WERI-Rb-1 (cell line): ENCODE data around the gene DDIT3.
"Not testable (repeated sequence)": the region's sequence is repeated elsewhere in the genome, so short reads cannot be mapped to it uniquely, and the experiment has no call there.

Source experiments
- DNase-seq: peaks from one replicate; pipeline ENCODE4 v3.0.0-alpha.2; 2020
- H3K27ac ChIP-seq: fragments of 250-450 bp; sonication (Bioruptor Pico); 2 replicates; pipeline ENCODE4 v1.5.1; 2020; ENCODE audit warnings: mild to moderate bottlenecking, moderate library complexity
- H3K27me3 ChIP-seq: fragments of 250-450 bp; sonication (Bioruptor Pico); 2 replicates; pipeline ENCODE4 v1.5.1; 2021; ENCODE audit warnings: mild to moderate bottlenecking, low read depth, moderate library complexity; ENCODE audit not compliant: insufficient read depth, severe bottlenecking
- H3K36me3 ChIP-seq: fragments of 250-450 bp; sonication (Bioruptor Pico); 2 replicates; pipeline ENCODE4 v1.5.1; 2020; ENCODE audit warnings: mild to moderate bottlenecking, moderate library complexity
- H3K4me3 ChIP-seq: 2 replicates; pipeline ENCODE4 v1.5.1; 2011; ENCODE audit warnings: low read depth, mild to moderate bottlenecking, control low read depth, low read length
- H3K9me3 ChIP-seq: fragments of 250-450 bp; sonication (Bioruptor Pico); 2 replicates; pipeline ENCODE4 v1.5.1; 2021; ENCODE audit warnings: mild to moderate bottlenecking, moderate library complexity; ENCODE audit not compliant: severe bottlenecking
- CTCF ChIP-seq: IDR thresholded peaks from 2 replicates; pipeline ENCODE4 v1.5.1; 2011; ENCODE audit warnings: low read depth, mild to moderate bottlenecking, control low read depth, inconsistent platforms, low read length

DDIT3 gene

GRCh38 chr12:57514720-57515407 is 5.5 kb downstream of the DDIT3 start:
- no peak overlapping the region; the same call in 1 of the 2 replicates for H3K27ac ChIP-seq
- peaks cover 97% of the 10 kb centered on the region for H3K36me3 ChIP-seq
- no peaks in the 10 kb centered on the region for H3K9me3 ChIP-seq
- no peak for DNase-seq
- H3K27me3 ChIP-seq = no peaks in the 10 kb centered on the region
- H3K4me3 ChIP-seq = no peak overlapping the region
- TF ChIP-seq CTCF = no peak

- not testable (repeated sequence) for DNase-seq, H3K9me3 ChIP-seq, H3K4me3 ChIP-seq, H3K27ac ChIP-seq, H3K27me3 ChIP-seq
- peaks cover 97% of the 10 kb centered on the region for H3K36me3 ChIP-seq
Observed at GRCh38 chr12:57514246-57514645, 6.1 kb downstream of the DDIT3 start.

- H3K27me3 ChIP-seq, DNase-seq, H3K9me3 ChIP-seq, H3K27ac ChIP-seq, H3K4me3 ChIP-seq: not testable (repeated sequence)
- peaks cover 97% of the 10 kb centered on the region for H3K36me3 ChIP-seq
Observed at GRCh38 chr12:57513677-57514076, 6.6 kb downstream of the DDIT3 start.

GRCh38 chr12:57513266-57513665 is 7.0 kb downstream of the DDIT3 start:
- DNase-seq = no peak
- H3K27ac ChIP-seq = no peak overlapping the region
- no peaks in the 10 kb centered on the region for H3K27me3 ChIP-seq
- H3K4me3 ChIP-seq = no peak overlapping the region
- TF ChIP-seq CTCF = no peak
- H3K36me3 ChIP-seq = peaks cover 97% of the 10 kb centered on the region
- H3K9me3 ChIP-seq = no peaks in the 10 kb centered on the region

- Histone ChIP-seq H3K9me3 (no peaks in the 10 kb centered on the region), H3K27me3 (no peaks in the 10 kb centered on the region), H3K36me3 (peaks cover 94% of the 10 kb centered on the region), H3K4me3 (no peak overlapping the region), H3K27ac (no peak overlapping the region)
- DNase-seq = no peak
- no peak for TF ChIP-seq CTCF
Observed at GRCh38 chr12:57512665-57513064, 7.6 kb downstream of the DDIT3 start.

GRCh38 chr12:57511588-57512325 is 8.6 kb downstream of the DDIT3 start:
- no peak for DNase-seq

More at GRCh38 chr12:57511588-57512325, 8.6 kb downstream of the DDIT3 start:
- TF ChIP-seq CTCF = no peak
- Histone ChIP-seq H3K36me3 (peaks cover 85% of the 10 kb centered on the region), H3K27me3 (no peaks in the 10 kb centered on the region), H3K9me3 (no peaks in the 10 kb centered on the region), H3K4me3 (no peak overlapping the region), H3K27ac (no peak overlapping the region)
